HG03095 (cell line): Measurements from ENCODE around the gene LRMDA.
"Not testable (repeated sequence)": the region's sequence is repeated elsewhere in the genome, so short reads cannot be mapped to it uniquely, and the experiment has no call there.

ENCODE experiments used
- ATAC-seq: cut with Tn5 transposase; IDR thresholded peaks from one replicate; pipeline ENCODE4 v1.9.1; 2021; ENCODE audit warnings: moderate library complexity; ENCODE audit not compliant: unreplicated experiment

The LRMDA gene

GRCh38 chr10:75730847-75731246 lies 299.4 kb downstream of the LRMDA start:
- ATAC-seq = no peak

DNA sequence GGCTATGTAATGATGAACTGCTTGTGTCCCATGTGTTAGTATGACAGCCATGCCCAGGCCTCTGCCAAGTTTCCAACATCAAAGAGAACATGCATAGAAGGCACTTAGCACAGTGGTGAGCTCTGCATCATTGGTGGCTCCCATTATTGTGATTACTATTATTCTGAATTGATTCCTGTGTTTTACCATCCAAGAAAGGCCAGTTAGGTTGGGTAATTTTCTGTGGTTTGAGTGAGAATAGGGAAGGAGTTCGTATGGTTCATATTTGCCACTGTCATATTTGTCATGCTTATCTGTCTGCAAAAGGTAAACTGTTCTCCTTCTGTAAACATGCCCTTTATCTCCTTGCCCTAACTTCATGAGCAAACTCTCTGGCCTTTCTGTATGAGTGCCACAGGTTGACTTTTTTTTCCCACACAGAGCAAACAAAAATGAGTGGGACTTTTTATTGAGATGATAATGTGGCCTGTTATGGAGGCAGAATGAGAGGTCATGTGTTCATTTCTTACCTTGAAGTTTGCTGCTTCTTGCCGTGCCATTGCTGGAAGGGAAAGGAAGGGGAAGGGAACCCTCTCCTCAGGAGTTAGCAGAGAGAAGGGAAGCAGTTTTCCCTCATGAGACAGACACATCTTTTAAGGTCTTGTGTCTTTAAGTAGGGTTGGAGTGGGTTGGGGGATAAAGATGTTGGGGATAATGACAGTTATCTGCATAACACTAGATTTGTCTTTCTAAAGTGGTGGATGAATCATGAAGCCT lies 301.9 kb downstream of the LRMDA start:
- ATAC-seq = no peak

DNA sequence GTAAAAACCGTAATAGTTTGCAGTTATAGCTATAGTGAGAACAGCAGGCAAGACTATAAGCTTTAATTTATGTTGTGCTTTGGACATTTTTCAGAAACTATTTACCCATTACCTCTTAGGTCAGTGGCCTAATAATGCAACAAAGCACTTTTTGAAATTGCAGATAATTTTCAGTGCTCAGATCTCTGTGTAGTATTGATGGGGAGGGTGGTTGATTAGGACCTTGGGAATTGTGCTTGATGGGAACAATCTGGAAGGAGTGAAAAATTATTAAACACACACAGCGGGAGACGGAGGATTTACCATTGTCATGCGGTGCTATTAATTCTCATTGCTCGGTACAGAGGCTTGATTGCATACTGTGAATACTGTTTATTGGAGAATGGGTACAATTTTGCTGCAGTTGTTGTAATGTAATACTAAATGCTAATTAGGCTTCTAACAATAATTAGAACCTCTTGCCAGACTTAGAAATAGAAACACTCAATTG lies 304.8 kb downstream of the LRMDA start:
- no peak for ATAC-seq

GRCh38 chr10:75736889-75737579 lies 305.6 kb downstream of the LRMDA start:
- ATAC-seq = no peak

GRCh38 chr10:75737580-75737949 lies 306.1 kb downstream of the LRMDA start:
- no peak for ATAC-seq

- ATAC-seq = no peak
Observed at GRCh38 chr10:75738924-75739323, 307.5 kb downstream of the LRMDA start.

- ATAC-seq = no peak
Observed at GRCh38 chr10:75739414-75740143, 308.2 kb downstream of the LRMDA start.

DNA sequence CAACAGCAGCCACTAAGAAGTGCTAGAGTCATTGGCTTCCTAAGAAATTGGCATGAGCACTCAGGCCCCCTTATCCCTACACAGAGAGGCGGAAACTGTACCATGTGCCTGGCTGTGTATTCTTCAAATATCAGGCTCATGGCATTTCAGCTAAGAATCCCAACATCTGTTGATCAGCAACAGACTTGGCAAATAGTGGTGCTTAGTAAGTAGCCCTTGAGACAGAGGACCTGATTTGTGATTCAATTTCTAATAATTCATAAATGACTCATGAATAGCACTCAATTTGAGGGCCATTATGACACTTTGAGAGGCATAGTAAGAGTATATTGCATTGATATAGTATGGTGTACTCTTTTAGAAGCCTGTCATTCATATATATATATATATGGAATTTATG lies 309.1 kb downstream of the LRMDA start:
- ATAC-seq = no peak

- ATAC-seq = no peak
Observed at GRCh38 chr10:75742355-75742754, 310.9 kb downstream of the LRMDA start.

- no peak for ATAC-seq
Observed at GRCh38 chr10:75743291-75743778, 311.9 kb downstream of the LRMDA start.

DNA sequence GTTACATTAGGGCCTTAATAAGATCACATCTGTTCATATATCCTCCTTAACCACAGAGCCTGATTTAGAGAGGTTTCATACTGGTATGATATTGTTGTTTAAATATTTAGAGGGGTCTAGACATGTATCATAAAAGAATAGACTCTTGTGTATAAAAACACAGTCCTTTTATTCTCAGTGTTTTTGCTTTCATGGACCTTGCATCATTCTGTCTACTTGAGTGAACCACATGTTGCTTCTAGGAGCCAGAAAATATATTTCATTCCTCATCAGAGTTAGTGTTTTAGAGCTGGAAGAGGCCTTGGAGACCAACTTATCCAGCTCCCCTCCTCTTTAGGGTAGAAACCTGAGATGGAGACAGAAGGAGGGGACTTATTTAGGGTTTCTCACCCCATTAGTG lies 312.8 kb downstream of the LRMDA start:
- ATAC-seq = no peak

- no peak for ATAC-seq
Observed at GRCh38 chr10:75746356-75746755, 314.9 kb downstream of the LRMDA start.

DNA sequence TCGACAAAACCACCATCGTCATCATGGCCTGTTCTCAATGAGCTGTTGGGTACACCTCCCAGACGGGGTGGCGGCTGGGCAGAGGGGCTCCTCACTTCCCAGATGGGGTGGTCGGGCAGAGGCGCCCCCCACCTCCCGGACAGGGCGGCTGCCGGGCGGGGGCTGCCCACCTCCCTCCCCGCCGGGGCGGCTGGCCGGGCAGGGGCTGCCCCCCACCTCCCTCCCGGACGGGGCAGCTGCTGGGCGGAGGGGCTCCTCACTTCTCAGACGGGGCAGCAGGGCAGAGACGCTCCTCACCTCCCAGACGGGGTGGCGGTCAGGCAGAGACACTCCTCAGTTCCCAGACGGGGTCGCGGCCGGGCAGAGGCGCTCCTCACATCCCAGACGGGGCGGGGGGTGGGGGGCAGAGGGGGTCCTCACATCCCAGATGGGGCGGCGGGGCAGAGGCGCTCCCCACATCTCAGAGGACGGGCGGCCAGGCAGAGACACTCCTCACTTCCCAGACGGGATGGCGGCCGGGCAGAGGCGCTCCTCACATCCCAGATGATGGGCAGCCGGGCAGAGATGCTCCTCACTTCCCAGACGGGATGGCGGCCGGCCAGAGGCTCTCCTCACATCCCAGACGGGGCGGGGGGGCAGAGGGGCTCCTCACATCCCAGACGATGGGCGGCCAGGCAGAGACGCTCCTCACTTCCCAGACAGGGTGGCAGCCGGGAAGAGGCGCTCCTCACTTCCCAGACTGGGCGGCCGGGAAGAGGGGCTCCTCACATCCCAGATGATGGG lies 318.9 kb downstream of the LRMDA start:
- not testable (repeated sequence) for ATAC-seq

DNA sequence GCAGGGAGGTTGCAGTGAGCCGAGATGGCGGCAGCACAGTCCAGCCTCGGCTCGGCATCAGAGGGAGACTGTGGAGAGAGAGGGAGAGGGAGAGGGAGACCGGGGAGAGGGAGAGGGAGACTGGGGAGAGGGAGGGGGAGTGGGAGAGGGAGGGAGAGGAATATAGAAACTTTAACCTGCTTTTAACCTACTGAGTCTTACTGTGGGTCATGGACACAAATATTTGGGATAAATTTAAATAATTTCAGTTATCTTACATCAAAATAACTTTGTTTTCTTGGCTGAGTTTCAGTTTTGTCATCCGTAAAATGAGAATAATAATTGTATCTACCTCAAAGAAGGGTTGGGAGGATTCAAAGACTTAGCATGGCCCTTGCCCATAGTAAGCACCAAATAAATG lies 319.8 kb downstream of the LRMDA start:
- no peak for ATAC-seq

- no peak for ATAC-seq
Observed at GRCh38 chr10:75753621-75754020, 322.2 kb downstream of the LRMDA start.

DNA sequence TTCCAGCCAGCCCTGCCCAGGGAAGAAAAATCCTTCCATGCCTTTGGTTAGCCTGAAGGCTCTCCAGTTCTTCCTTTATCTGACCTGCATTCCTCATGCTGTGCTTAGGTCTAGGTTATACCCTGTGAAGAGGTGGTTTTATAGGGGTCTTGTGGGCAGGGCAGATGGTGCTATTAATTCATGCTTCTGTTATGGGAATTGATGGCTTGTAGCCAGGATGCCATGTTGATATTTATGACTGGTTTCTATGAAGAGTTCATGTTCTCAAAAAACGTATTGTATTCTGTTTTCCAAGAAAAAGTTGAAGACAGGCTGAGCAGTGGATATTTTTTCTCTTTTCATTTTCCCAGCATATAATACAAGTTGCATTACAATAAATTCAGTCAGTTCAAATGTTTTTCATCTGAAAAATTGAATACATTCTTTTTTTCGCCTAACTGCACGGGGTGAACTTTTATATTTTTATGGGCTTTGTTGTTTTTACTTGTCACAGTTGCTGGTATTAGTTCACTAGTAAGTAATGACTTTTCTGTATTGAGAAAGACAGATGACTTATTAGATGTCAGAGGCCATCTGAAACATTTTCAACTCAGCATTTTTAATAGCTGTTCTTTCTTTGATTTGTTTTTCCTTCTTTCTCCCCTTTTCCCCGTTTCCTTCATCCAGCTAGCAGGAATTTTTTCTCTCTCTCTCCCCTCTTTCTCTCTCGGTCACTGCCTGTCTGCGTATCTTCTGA lies 322.8 kb downstream of the LRMDA start:
- no peak for ATAC-seq

- ATAC-seq = no peak
Observed at GRCh38 chr10:75755528-75755927, 324.1 kb downstream of the LRMDA start.

- ATAC-seq = no peak
Observed at GRCh38 chr10:75761289-75761688, 329.9 kb downstream of the LRMDA start.

GRCh38 chr10:75762431-75762802 lies 331.0 kb downstream of the LRMDA start:
- ATAC-seq = no peak

DNA sequence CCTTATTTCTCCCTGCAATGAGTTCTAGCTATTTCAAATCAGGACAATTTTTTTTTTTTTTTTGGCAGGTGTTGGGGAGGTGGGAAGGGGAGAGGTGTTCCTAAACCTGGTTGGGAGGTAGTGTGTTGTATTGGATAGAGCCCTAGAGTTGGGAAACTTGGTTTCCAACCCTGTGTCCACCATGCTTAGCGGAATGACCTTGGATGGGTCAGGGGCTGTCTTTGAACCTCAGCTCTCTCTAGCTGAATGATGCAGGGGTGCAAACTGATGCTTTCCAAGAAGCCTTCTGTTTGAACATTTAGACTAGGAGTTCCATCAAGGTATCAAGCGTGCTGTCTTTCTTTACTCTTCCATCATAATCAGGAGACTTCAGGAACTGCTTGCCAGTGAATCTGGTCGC lies 332.2 kb downstream of the LRMDA start:
- no peak for ATAC-seq
